PC-3 (cell line): ENCODE results near the gene NTN1. TPM values are rescaled to one million over a fixed set of nuclear protein-coding genes. Genes with fewer than 3 reads are reported as not detected.

Experiments
- ATAC-seq: fragments of 200-7000 bp; cut with Tn5 transposase; 2 replicates; pipeline ENCODE4 v1.9.1; 2020; ENCODE audit warnings: mild to moderate bottlenecking, moderate library complexity
- BruUV-seq: library from RNA; stranded (reverse); fragments of 400-500 nt; replicated peaks from 2 replicates; lab custom pipeline; 2021; lab: Mats Ljungman, UMichigan
- CTCF ChIA-PET: fragments of 300-600 bp; sonication (Branson Sonifier 250); formaldehyde crosslinking; loops from one replicate; lab custom pipeline; 2022; ENCODE audit warnings: antibody characterized with exemption; lab: Charles Lee
- POLR2A ChIA-PET: fragments of 300-600 bp; sonication (Branson Sonifier 250); formaldehyde crosslinking; loops from one replicate; lab custom pipeline; 2022; ENCODE audit warnings: antibody characterized with exemption; ENCODE audit not compliant: unreplicated experiment; lab: Charles Lee
- DNase-seq: peaks from one replicate; pipeline ENCODE4 v3.0.0-alpha.2; 2015
- H2AFZ ChIP-seq: fragments of 300-600 bp; sonication (generic); 2 replicates; pipeline ENCODE4 v1.6.0; 2016; ENCODE audit warnings: antibody characterized with exemption, low read length
- H3F3A ChIP-seq: fragments of 300-600 bp; sonication (generic); one replicate; pipeline ENCODE4 v1.6.0; 2017; ENCODE audit warnings: antibody characterized with exemption, low read length, control low read depth, mild to moderate bottlenecking; ENCODE audit not compliant: unreplicated experiment
- H3K27ac ChIP-seq: fragments of 300-600 bp; sonication (generic); 2 replicates; pipeline ENCODE4 v1.5.1; 2016; ENCODE audit warnings: mild to moderate bottlenecking, low read length
- H3K27me3 ChIP-seq: fragments of 300-600 bp; sonication (generic); 2 replicates; pipeline ENCODE4 v1.6.1; 2016; ENCODE audit warnings: low read length, mixed read lengths
- H3K36me3 ChIP-seq: fragments of 300-600 bp; sonication (generic); 2 replicates; pipeline ENCODE4 v1.6.1; 2016; ENCODE audit warnings: low read depth, mixed run types, low read length, mixed read lengths
- H3K4me1 ChIP-seq: fragments of 300-600 bp; sonication (generic); 2 replicates; pipeline ENCODE4 v1.5.1; 2016; ENCODE audit warnings: low read length; ENCODE audit not compliant: insufficient read depth
- H3K4me2 ChIP-seq: fragments of 300-600 bp; sonication (generic); 2 replicates; pipeline ENCODE4 v1.6.0; 2016; ENCODE audit warnings: low read length
- H3K4me3 ChIP-seq: fragments of 300-600 bp; sonication (generic); 2 replicates; pipeline ENCODE4 v1.5.1; 2016; ENCODE audit warnings: mild to moderate bottlenecking, low read length, mixed read lengths
- H3K79me2 ChIP-seq: fragments of 300-600 bp; sonication (generic); 2 replicates; pipeline ENCODE4 v1.6.1; 2017; ENCODE audit warnings: low read length, mixed read lengths
- H3K9ac ChIP-seq: fragments of 300-600 bp; sonication (generic); 2 replicates; pipeline ENCODE4 v1.6.0; 2016; ENCODE audit warnings: mild to moderate bottlenecking, low read length
- H3K9me2 ChIP-seq: fragments of 300-600 bp; sonication (generic); replicated peaks from 2 replicates; pipeline ENCODE4 v1.6.1; 2016; ENCODE audit warnings: mixed run types, low read length, mixed read lengths
- H3K9me3 ChIP-seq: fragments of 300-600 bp; sonication (generic); 2 replicates; pipeline ENCODE4 v1.6.1; 2016; ENCODE audit warnings: low read length, mixed read lengths
- H4K20me1 ChIP-seq: fragments of 300-600 bp; sonication (generic); 2 replicates; pipeline ENCODE4 v1.6.1; 2016; ENCODE audit warnings: low read length, mixed read lengths
- EZH2 ChIP-seq: fragments of 300-600 bp; sonication (generic); IDR thresholded peaks from one replicate; pipeline ENCODE4 v1.6.1; 2017; ENCODE audit warnings: antibody characterized with exemption, mild to moderate bottlenecking, low read length; ENCODE audit not compliant: unreplicated experiment
- EZH2phosphoT487 ChIP-seq: fragments of 300-600 bp; sonication (generic); IDR thresholded peaks from 2 replicates; pipeline ENCODE4 v1.6.1; 2018; ENCODE audit warnings: mild to moderate bottlenecking, antibody characterized with exemption, low read length, borderline replicate concordance
- intact Hi-C: fragments of 100-400 bp; cut with micrococcal nuclease; formaldehyde crosslinking; loops from 2 replicates; pipeline ENCODE4 v1.9.0; 2023
- total RNA-seq: library from RNA; depleted of rRNA; stranded (reverse); fragments of >200 nt; gene quantifications from 2 replicates; pipeline ENCODE4 v1.2.3, GENCODE V29; 2014
- TF ChIP-seq, protein P1 (sequence below): fragments of 300-600 bp; sonication (generic); conservative IDR thresholded peaks from 2 replicates; pipeline ENCODE4 v1.5.1; 2017; ENCODE audit warnings: antibody characterized with exemption, low read depth, mild to moderate bottlenecking, low read length

The NTN1 gene
- total RNA-seq, 1 experiment from 2014 or later = 0.22 TPM

DNA sequence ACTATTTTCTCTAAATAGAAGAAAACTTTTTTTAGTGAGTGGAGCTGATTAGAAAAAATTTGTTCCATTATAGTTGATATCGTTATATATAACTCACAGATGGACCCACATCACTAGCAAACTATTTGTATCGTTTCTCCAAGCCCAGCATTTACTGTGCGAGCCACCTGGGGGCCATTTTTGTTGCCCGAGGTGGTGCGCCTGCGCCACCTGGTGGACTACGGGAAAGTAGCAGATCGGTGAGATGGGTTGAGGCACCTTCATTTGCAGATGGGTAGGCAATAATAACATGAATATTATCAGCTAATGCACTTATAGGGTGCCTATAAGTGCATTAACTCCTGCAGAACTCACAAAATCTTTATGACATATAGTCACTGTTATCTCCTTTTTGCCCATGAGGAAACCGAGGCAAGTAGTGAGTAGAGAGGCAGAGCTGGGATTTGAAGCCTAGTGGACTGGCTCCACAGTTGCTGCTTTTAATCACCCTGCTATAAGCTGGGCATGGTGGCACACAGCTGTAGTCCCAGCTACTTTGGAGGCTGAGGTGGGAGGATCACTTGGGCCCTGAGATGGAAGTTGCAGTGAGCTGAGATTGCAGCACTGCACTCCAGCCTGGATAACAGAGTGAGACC is 23.2 kb upstream of the NTN1 start:
- no peaks in the 10 kb centered on the region for H4K20me1 ChIP-seq
- intact Hi-C loops = no loop called here
- ChIA-PET CTCF (interaction anchor here (1.0 kb wide), 1 partner anchor 109 kb away, joined by 3 read pairs; no protein-coding TSS in a partner anchor), POLR2A (no interaction called here)
- no peak overlapping the region for H3K4me3 ChIP-seq
- no peaks in the 10 kb centered on the region for H3K4me1 ChIP-seq
- no peaks in the 10 kb centered on the region for H3K79me2 ChIP-seq
- no peaks in the 10 kb centered on the region; the same call in 1 of the 2 replicates for H3K36me3 ChIP-seq
- no peaks in the 10 kb centered on the region for H3K9me3 ChIP-seq
- H3K9me2 ChIP-seq = no peaks in the 10 kb centered on the region
- no TSS peak for BruUV-seq
- no peak overlapping the region for H3K4me2 ChIP-seq
- ATAC-seq = peak; percentile 64; the same call in 1 of the 2 replicates
- H3K27ac ChIP-seq = no peak overlapping the region
- TF ChIP-seq, protein P1, sequence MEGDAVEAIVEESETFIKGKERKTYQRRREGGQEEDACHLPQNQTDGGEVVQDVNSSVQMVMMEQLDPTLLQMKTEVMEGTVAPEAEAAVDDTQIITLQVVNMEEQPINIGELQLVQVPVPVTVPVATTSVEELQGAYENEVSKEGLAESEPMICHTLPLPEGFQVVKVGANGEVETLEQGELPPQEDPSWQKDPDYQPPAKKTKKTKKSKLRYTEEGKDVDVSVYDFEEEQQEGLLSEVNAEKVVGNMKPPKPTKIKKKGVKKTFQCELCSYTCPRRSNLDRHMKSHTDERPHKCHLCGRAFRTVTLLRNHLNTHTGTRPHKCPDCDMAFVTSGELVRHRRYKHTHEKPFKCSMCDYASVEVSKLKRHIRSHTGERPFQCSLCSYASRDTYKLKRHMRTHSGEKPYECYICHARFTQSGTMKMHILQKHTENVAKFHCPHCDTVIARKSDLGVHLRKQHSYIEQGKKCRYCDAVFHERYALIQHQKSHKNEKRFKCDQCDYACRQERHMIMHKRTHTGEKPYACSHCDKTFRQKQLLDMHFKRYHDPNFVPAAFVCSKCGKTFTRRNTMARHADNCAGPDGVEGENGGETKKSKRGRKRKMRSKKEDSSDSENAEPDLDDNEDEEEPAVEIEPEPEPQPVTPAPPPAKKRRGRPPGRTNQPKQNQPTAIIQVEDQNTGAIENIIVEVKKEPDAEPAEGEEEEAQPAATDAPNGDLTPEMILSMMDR = peak; percentile 92
- no peak for TF ChIP-seq EZH2
- no peaks in the 10 kb centered on the region for H3K27me3 ChIP-seq
- no peaks in the 10 kb centered on the region for H3F3A ChIP-seq
- no peak overlapping the region for H3K9ac ChIP-seq
- DNase-seq = peak; percentile 65
- peak overlapping the region; percentile 15; the same call in 1 of the 2 replicates for H2AFZ ChIP-seq

DNA sequence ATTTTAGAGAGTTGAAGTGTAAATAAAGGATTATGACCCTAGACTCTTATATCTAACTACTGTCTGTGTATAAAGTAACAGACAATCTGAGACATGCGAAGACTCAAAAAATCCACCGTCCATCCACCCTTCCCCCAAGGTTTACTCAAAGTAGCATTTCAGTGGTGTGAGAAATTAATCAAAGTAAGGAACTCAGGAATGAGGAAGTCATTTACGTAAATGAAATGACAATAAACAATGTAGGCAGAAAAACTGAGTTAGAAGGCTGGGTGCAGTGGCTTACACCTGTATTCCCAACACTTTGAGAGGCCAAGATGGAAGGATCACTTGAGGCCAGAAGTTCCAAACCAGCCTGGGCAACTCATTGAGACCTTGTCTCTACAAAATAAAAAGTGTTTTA is 19.8 kb upstream of the NTN1 start:
- DNase-seq = no peak
- no peaks in the 10 kb centered on the region for H3K9me2 ChIP-seq
- ATAC-seq = no peak
- no peaks in the 10 kb centered on the region for H3K9me3 ChIP-seq
- no peaks in the 10 kb centered on the region for H3K79me2 ChIP-seq
- H3K9ac ChIP-seq = no peak overlapping the region
- H2AFZ ChIP-seq = no peak overlapping the region
- ChIA-PET CTCF (no interaction called here), POLR2A (no interaction called here)
- no peak overlapping the region for H3K4me2 ChIP-seq
- TF ChIP-seq EZH2phosphoT487 = no peak
- no peak for TF ChIP-seq EZH2
- TF ChIP-seq, protein P1 = no peak
- no peaks in the 10 kb centered on the region for H4K20me1 ChIP-seq
- no peaks in the 10 kb centered on the region for H3K27me3 ChIP-seq
- H3K27ac ChIP-seq = no peak overlapping the region
- intact Hi-C loops = no loop called here
- H3K4me1 ChIP-seq = no peaks in the 10 kb centered on the region
- no TSS peak for BruUV-seq
- no peaks in the 10 kb centered on the region for H3F3A ChIP-seq
- H3K4me3 ChIP-seq = no peak overlapping the region
- no peaks in the 10 kb centered on the region; the same call in 1 of the 2 replicates for H3K36me3 ChIP-seq

DNA sequence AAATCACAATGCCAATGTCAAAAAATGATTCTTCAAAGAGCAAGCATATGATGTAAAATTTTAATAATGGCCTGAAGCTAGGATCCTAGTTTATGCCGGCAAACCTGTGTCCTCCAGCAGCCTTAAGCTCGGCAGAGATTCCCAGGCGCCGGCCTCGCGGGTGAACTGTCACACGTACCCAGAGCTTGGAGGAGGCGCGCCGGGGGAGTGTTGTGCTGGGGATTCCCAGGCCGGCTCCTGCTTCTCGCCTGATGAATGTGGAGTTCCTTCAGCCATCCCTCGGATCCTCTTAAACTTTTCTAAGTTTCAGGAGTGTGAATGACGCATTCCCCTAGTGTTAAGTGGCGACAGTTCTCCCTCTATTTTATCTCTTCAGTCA is 19.1 kb upstream of the NTN1 start:
- no peak overlapping the region for H3K4me3 ChIP-seq
- no peak overlapping the region for H3K4me2 ChIP-seq
- CTCF ChIA-PET = no interaction called here
- H3K79me2 ChIP-seq = no peaks in the 10 kb centered on the region
- TF ChIP-seq EZH2phosphoT487 (no peak), EZH2 (no peak)
- TF ChIP-seq, protein P1 = no peak
- POLR2A ChIA-PET = no interaction called here
- H2AFZ ChIP-seq = no peak overlapping the region
- no peak overlapping the region for H3K27ac ChIP-seq
- no peaks in the 10 kb centered on the region for H3K9me2 ChIP-seq
- no peaks in the 10 kb centered on the region for H3K4me1 ChIP-seq
- H3K9me3 ChIP-seq = no peaks in the 10 kb centered on the region
- ATAC-seq (no peak), DNase-seq (no peak)
- no peak overlapping the region for H3K9ac ChIP-seq
- no TSS peak for BruUV-seq
- no peaks in the 10 kb centered on the region for H3K27me3 ChIP-seq
- no peaks in the 10 kb centered on the region; the same call in 1 of the 2 replicates for H3K36me3 ChIP-seq
- H4K20me1 ChIP-seq = no peaks in the 10 kb centered on the region
- no peaks in the 10 kb centered on the region for H3F3A ChIP-seq
- intact Hi-C loops = no loop called here
